Renal cortex interstitium (tissue), 15 donors: Measurements from ENCODE around the gene PLRG1. TPM values are rescaled to one million over a fixed set of nuclear protein-coding genes. Genes with fewer than 3 reads are reported as not detected.
"Not testable (repeated sequence)": the region's sequence is repeated elsewhere in the genome, so short reads cannot be mapped to it uniquely, and the experiment has no call there.

ENCODE experiments used
- DNase-seq, 11 donors: peaks; one replicate each; pipeline ENCODE4 v3.0.0-alpha.2; 2013; ENCODE audit warnings: low read depth in 9 of 11, low spot score in 4 of 11; ENCODE audit errors: extremely low read depth in 1 of 11
- long read RNA-seq, 16 experiments: transcript quantifications; one replicate each; lab custom pipeline, GENCODE V29; 2026
- polyA plus RNA-seq, 3 donors: library from polyadenylated mRNA; unstranded; fragments of 120-200 nt; gene quantifications; one replicate each; pipeline ENCODE4 v1.2.1, GENCODE V29; 2013; ENCODE audit not compliant: insufficient read length in 3 of 3

PLRG1 gene
- 100 to 1,000 TPM; 102 to 117 (median 106) TPM for polyA plus RNA-seq
- long read RNA-seq, donor 1, transcript PLRG1-202 (15 exons, 3,351 nt), result major isoform, 10 of 19 reads
- long read RNA-seq, donor 1, partial matches to known transcripts, result 7 of 19 reads
- long read RNA-seq, donor 1, other reads (novel, unspliced or antisense), result 0 of 19 reads
- long read RNA-seq, donor 2, transcript PLRG1-202 (15 exons, 3,351 nt), result major isoform, 10 of 23 reads
- long read RNA-seq, donor 2, transcript PLRG1-212 (2 exons, 570 nt), result minor isoform, 5 of 23 reads
- long read RNA-seq, donor 2, partial matches to known transcripts, result 6 of 23 reads
- long read RNA-seq, donor 2, other reads (novel, unspliced or antisense), result 0 of 23 reads
- long read RNA-seq, donor 3, transcript PLRG1-202 (15 exons, 3,351 nt), result major isoform, 19 of 42 reads
- long read RNA-seq, donor 3, transcript PLRG1-212 (2 exons, 570 nt), result minor isoform, 8 of 42 reads
- long read RNA-seq, donor 3, partial matches to known transcripts, result 12 of 42 reads
- long read RNA-seq, donor 3, other reads (novel, unspliced or antisense), result 0 of 42 reads
- long read RNA-seq, donor 4, transcript PLRG1-202 (15 exons, 3,351 nt), result major isoform, 8 of 28 reads
- long read RNA-seq, donor 4, partial matches to known transcripts, result 9 of 28 reads
- long read RNA-seq, donor 4, other reads (novel, unspliced or antisense), result 0 of 28 reads
- long read RNA-seq, donor 5, result 0 reads
- long read RNA-seq, donor 6, transcript PLRG1-202 (15 exons, 3,351 nt), result major isoform, 11 of 34 reads
- long read RNA-seq, donor 6, transcript PLRG1-212 (2 exons, 570 nt), result minor isoform, 6 of 34 reads
- long read RNA-seq, donor 6, partial matches to known transcripts, result 13 of 34 reads
- long read RNA-seq, donor 6, other reads (novel, unspliced or antisense), result 0 of 34 reads
- long read RNA-seq, donor 7, transcript PLRG1-202 (15 exons, 3,351 nt), result major isoform, 18 of 42 reads
- long read RNA-seq, donor 7, partial matches to known transcripts, result 20 of 42 reads
- long read RNA-seq, donor 7, other reads (novel, unspliced or antisense), result 0 of 42 reads
- long read RNA-seq, donor 8, result 0 reads
- long read RNA-seq, donor 9, transcript PLRG1-202 (15 exons, 3,351 nt), result major isoform, 12 of 42 reads
- long read RNA-seq, donor 9, transcript PLRG1-212 (2 exons, 570 nt), result minor isoform, 7 of 42 reads
- long read RNA-seq, donor 9, partial matches to known transcripts, result 22 of 42 reads
- long read RNA-seq, donor 9, other reads (novel, unspliced or antisense), result 0 of 42 reads
- long read RNA-seq, donor 10, transcript PLRG1-212 (2 exons, 570 nt), result minor isoform, 9 of 44 reads
- long read RNA-seq, donor 10, transcript PLRG1-202 (15 exons, 3,351 nt), result major isoform, 12 of 44 reads
- long read RNA-seq, donor 10, partial matches to known transcripts, result 20 of 44 reads
- long read RNA-seq, donor 10, other reads (novel, unspliced or antisense), result 0 of 44 reads
- long read RNA-seq, donor 11, transcript PLRG1-202 (15 exons, 3,351 nt), result major isoform, 8 of 173 reads
- long read RNA-seq, donor 11, partial matches to known transcripts, result 160 of 173 reads
- long read RNA-seq, donor 11, other reads (novel, unspliced or antisense), result 0 of 173 reads
- long read RNA-seq, donor 12, partial matches to known transcripts, result 0 of 6 reads
- long read RNA-seq, donor 12, other reads (novel, unspliced or antisense), result 0 of 6 reads
- long read RNA-seq, donor 13, result 0 reads
- long read RNA-seq, donor 14, transcript PLRG1-202 (15 exons, 3,351 nt), result major isoform, 19 of 40 reads
- long read RNA-seq, donor 14, partial matches to known transcripts, result 17 of 40 reads
- long read RNA-seq, donor 14, other reads (novel, unspliced or antisense), result 0 of 40 reads
- long read RNA-seq, donor 15, transcript PLRG1-202 (15 exons, 3,351 nt), result major isoform, 10 of 11 reads
- long read RNA-seq, donor 15, partial matches to known transcripts, result 0 of 11 reads
- long read RNA-seq, donor 15, other reads (novel, unspliced or antisense), result 0 of 11 reads
- long read RNA-seq, donor 16, transcript PLRG1-202 (15 exons, 3,351 nt), result major isoform, 28 of 424 reads
- long read RNA-seq, donor 16, transcript PLRG1-212 (2 exons, 570 nt), result minor isoform, 8 of 424 reads
- long read RNA-seq, donor 16, partial matches to known transcripts, result 246 of 424 reads
- long read RNA-seq, donor 16, other reads (novel, unspliced or antisense), result 138 of 424 reads

DNA sequence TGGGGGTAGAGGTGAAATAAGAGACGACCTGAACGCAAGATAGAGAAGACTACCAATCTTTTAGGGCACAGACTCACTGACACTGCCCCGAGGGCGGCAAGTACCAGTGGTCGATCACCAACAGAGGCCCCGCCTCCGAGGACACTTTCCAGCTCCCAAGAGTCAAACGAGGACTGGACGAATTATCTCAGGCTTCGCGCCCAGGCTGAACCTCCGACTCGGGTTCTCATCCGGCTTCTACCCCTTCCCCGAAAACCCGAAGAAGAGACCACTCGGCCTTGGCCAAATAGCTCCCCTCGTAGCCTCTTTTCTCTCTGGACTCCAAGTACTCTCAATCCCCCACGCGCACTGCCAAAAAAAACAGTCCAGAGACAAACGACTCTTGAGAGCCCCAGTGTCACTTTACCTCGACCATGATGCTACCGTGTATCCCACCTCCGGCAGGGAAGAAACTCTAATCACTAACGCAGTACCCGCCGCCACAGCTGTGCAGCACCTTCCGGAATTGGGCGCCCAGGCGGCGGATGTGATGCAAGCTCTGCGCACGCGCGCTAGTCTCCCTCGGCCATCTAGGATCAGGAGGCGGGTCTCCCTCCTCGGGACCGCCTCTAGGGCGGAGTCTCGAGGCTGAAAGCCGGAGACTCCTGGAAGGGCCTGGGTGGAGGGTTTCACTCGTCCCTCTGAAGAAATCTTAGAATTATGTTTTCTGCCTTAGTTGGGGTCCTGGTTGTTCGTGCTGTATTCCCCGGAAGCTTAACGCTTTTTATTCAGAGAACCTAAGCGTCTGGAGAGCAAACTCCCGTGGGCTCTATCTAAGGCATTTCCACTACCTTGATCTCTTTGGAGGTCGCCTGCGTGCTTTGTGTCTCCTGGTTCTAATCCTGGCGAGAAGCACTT lies at the start of gene PLRG1:
PLRG1 (minus strand) TSS at position 507 of the 897 bp plus-strand sequence; CDS start at position 415, 92 bp downstream.
- DNase-seq, result peak; percentile 93 to 97 (median 95)

GRCh38 chr4:154597798-154598774 lies 47.9 kb upstream of the PLRG1 start:
- DNase-seq, result no peak

DNA sequence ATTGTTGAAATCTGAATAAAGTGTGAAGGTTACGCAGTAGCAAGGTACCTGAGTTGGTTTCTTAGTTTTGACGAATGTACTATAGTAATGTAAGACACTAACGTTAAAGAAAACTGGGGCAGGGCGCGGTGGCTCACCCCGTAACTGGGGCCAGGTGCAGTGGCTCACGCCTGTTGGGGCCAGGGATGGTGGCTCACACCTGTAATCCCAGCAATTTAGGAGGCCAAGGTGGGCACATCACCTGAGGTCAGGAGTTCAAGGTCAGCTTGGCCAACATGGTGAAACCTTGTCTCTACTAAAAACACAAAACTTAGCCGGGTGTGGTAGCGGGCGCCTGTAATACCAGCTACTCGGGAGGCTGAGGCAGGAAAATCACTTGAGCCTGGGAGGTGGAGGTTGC lies 47.1 kb upstream of the PLRG1 start:
- not testable (repeated sequence) for DNase-seq

DNA sequence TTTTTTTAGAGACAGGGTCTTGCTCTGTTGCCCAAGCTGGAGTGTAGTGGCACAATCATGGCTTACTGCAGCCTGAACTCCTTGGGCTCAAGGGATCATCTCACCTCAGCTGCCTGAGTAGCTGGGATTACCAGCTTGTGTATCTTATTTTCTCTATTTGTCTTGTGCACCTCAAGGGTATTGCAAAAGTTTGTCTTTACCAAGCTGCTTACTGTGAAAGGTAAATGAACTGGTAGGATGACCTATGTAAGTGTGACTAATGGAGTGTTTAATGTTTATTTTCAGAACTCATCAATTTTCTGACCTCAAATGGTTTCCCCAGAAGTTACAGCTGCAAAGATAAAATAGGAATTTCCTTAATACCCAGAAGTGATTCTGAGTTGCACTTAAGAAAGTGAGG lies 45.6 kb upstream of the PLRG1 start:
- DNase-seq, result no peak

GRCh38 chr4:154594343-154594742 lies 44.1 kb upstream of the PLRG1 start:
- DNase-seq, result not testable (repeated sequence)

GRCh38 chr4:154593868-154594267 lies 43.7 kb upstream of the PLRG1 start:
- no peak for DNase-seq

GRCh38 chr4:154591890-154592289 lies 41.7 kb upstream of the PLRG1 start:
- DNase-seq, result no peak

GRCh38 chr4:154590329-154591006 lies 40.3 kb upstream of the PLRG1 start, which contains the start of gene FGA:
Gene FGA (minus strand): TSS chr4:154590742. CDS start chr4:154590687, 55 bp downstream.
- DNase-seq, result no peak

DNA sequence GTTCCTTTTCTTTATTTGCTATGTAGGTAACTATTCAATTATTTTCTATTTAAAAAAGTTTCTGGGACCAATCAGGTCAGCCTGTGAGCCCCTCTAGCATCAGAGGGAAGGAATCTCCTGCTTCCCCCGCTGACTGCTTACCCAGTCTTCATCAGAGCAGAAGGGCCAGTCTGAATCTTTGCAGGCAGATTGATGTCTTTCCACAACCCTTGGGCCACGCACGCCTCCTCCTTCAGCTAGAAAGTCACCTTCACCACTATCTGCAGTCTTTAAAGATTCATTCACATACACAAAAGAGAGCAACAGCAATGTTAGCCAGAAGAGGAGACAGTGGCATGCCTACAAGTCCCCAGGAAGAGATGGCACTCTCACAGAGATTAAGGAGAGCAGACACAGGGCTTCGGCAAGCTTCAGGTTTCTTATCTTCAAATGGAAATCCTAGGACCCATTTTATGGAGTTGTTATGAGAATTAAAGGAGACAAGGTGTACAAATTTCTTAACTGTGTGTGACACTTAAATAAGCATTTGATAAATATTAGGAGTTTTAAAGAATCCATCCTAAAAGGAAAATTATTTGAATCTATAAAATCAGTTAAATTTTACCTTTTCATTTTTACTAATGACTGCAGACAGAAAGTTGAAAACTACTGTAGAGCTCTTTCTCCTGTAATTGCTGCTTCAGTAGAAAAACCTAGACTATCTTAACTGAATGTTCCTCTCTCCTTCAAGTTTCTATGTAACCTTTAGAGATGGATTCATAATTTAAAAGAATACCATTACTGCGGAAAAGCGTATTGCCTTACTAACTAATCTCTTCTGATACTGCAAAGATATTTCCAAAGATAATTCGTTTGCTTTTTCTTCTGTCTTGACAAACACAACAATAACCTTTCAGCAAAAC lies 39.3 kb upstream of the PLRG1 start:
- no peak for DNase-seq

- DNase-seq, result no peak
These were observed 38.0 kb upstream of the PLRG1 start for GRCh38 chr4:154588198-154588597.

- DNase-seq, result no peak
These were observed 36.3 kb upstream of the PLRG1 start for GRCh38 chr4:154586296-154587033.

- DNase-seq, result no peak
These were observed 35.3 kb upstream of the PLRG1 start for GRCh38 chr4:154585369-154586018.

- no peak for DNase-seq
These were observed 34.1 kb upstream of the PLRG1 start for GRCh38 chr4:154584259-154584658.
